ENCODE results near the gene HM13. TPM values are rescaled to one million over a fixed set of nuclear protein-coding genes. Genes with fewer than 3 reads are reported as not detected.

Gene HM13
- total and polyA plus RNA-seq, 2 of the 4 experiments (the other 2 are of a cell fraction), result 53.2 to 203 TPM

DNA sequence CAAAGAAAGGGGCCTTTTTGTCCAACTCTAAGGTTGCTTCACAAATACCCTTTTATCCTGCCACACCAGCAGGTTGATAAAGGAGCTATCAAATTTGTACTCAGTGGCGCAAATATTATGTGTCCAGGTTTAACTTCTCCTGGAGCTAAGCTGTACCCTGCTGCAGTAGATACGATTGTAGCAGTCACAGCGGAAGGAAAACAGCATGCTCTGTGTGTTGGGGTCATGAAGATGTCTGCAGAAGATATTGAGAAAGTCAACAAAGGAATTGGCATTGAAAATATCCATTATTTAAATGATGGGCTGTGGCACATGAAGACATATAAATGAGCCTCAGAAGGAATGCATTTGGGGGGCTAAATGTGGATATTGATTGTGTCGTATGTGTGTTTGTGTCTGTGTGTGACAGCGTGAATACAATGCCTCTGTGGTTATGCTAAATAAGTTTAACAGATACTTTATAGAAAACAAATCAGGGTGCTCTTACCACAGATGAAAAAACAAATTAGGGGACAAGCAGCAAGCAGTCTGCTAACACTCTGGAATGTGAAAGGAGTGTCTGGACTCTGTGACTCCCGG is 33.6 kb downstream of the HM13 start:
- Histone ChIP-seq H2BK15ac (ENCODE audit: low read depth, low read length) (no peak overlapping the region), H3K4me2 (ENCODE audit: low read depth, low read length) (peak overlapping the region; percentile 94)
- ATAC-seq (ENCODE audit: low read depth), result no peak
- TF ChIP-seq, protein P1, sequence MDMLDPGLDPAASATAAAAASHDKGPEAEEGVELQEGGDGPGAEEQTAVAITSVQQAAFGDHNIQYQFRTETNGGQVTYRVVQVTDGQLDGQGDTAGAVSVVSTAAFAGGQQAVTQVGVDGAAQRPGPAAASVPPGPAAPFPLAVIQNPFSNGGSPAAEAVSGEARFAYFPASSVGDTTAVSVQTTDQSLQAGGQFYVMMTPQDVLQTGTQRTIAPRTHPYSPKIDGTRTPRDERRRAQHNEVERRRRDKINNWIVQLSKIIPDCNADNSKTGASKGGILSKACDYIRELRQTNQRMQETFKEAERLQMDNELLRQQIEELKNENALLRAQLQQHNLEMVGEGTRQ (IDR thresholded peaks at IDR 0.05; ENCODE audit: low read depth, low read length), result no peak
- TF ChIP-seq FOS (IDR thresholded peaks at IDR 0.05; ENCODE audit: low read depth, low read length) (no peak), POLR2A (IDR thresholded peaks at IDR 0.05; ENCODE audit: low read depth, low read length) (no peak), ELK1 (IDR thresholded peaks at IDR 0.05; ENCODE audit: borderline replicate concordance, low read depth, low read length) (no peak), MXI1 (IDR thresholded peaks at IDR 0.05; ENCODE audit: borderline replicate concordance, low read depth, low read length) (no peak), CHD1 (IDR thresholded peaks at IDR 0.05; ENCODE audit: low read depth, low read length) (no peak), MAFK (IDR thresholded peaks at IDR 0.05; ENCODE audit: low read depth, low read length) (no peak), RAD21 (IDR thresholded peaks at IDR 0.05; ENCODE audit: low read length) (no peak), BHLHE40 (IDR thresholded peaks at IDR 0.05; ENCODE audit: low read depth, low read length) (no peak), RFX5 (IDR thresholded peaks at IDR 0.05; ENCODE audit: low read depth, low read length) (no peak), CEBPB (IDR thresholded peaks at IDR 0.05; ENCODE audit: low read depth, low read length) (no peak), SMC3 (IDR thresholded peaks at IDR 0.05; ENCODE audit: low read depth, low read length) (no peak), MAZ (IDR thresholded peaks at IDR 0.05; ENCODE audit: borderline replicate concordance, low read depth, low read length) (no peak), NFE2L2 (IDR thresholded peaks at IDR 0.05; ENCODE audit: low read depth, low read length) (no peak)
- TF ChIP-seq, protein P2, sequence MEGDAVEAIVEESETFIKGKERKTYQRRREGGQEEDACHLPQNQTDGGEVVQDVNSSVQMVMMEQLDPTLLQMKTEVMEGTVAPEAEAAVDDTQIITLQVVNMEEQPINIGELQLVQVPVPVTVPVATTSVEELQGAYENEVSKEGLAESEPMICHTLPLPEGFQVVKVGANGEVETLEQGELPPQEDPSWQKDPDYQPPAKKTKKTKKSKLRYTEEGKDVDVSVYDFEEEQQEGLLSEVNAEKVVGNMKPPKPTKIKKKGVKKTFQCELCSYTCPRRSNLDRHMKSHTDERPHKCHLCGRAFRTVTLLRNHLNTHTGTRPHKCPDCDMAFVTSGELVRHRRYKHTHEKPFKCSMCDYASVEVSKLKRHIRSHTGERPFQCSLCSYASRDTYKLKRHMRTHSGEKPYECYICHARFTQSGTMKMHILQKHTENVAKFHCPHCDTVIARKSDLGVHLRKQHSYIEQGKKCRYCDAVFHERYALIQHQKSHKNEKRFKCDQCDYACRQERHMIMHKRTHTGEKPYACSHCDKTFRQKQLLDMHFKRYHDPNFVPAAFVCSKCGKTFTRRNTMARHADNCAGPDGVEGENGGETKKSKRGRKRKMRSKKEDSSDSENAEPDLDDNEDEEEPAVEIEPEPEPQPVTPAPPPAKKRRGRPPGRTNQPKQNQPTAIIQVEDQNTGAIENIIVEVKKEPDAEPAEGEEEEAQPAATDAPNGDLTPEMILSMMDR (conservative IDR thresholded peaks at IDR 0.05; ENCODE audit: low read depth, low read length), result no peak

More for the DNA sequence above, 33.6 kb downstream of the HM13 start:
- dilution Hi-C loops (cut with HindIII; ENCODE audit: low sequenced_read_pairs, unreplicated experiment), result no loop called here
- Histone ChIP-seq H4K91ac (ENCODE audit: insufficient read depth, low read depth, low read length) (peak overlapping the region; percentile 82), H3K14ac (replicated peaks; ENCODE audit: low read depth, low read length) (peak overlapping the region; percentile 93), H3K9me3 (ENCODE audit: control insufficient read depth, insufficient read depth, low read length) (no peaks in the 10 kb centered on the region), H3K27me3 (ENCODE audit: control insufficient read depth, insufficient read depth, low read length) (no peaks in the 10 kb centered on the region), H2BK120ac (ENCODE audit: low read depth, low read length) (peak overlapping the region; percentile 50; the same call in 1 of the 2 replicates), H2AFZ (replicated peaks; ENCODE audit: low read length, poor library complexity) (no peak overlapping the region), H2BK5ac (ENCODE audit: low read depth, low read length, poor library complexity, severe bottlenecking) (peak overlapping the region; percentile 84), H4K5ac (ENCODE audit: low read depth, low read length) (peak overlapping the region; percentile 90; the same call in 1 of the 2 replicates), H3K23ac (ENCODE audit: low read depth, low read length) (peak overlapping the region; percentile 69; the same call in 1 of the 2 replicates), H4K8ac (ENCODE audit: low read depth in 2 of 2, low read length in 2 of 2) (peak overlapping the region; percentile 62 to 96), H3K4ac (ENCODE audit: low read depth, low read length) (peak overlapping the region; percentile 92), H3K27ac (ENCODE audit: insufficient read depth, low read length) (peak overlapping the region; percentile 84), H3K56ac (ENCODE audit: extremely low read depth, insufficient read depth, low read length) (peak overlapping the region; percentile 90), H3K9me1 (ENCODE audit: insufficient read depth, low read length) (peaks cover 18% of the 10 kb centered on the region), H3K18ac (ENCODE audit: low read depth, low read length) (no peak overlapping the region), H3K4me3 (ENCODE audit: insufficient read depth, low read depth, low read length) (peak overlapping the region; percentile 71), H4K20me1 (ENCODE audit: insufficient read depth, low read length) (0 out of 2 replicates have a peak, but pooled peaks cover 7% of the 10 kb centered on the region), H3K4me1 (ENCODE audit: control insufficient read depth, insufficient read depth, low read length) (peaks cover 8% of the 10 kb centered on the region), H2BK20ac (ENCODE audit: low read depth, low read length) (no peak overlapping the region), H3K9ac (ENCODE audit: low read depth, low read length) (peak overlapping the region; percentile 91), H3K36me3 (ENCODE audit: control insufficient read depth, insufficient read depth, low read length) (peaks cover 48% of the 10 kb centered on the region), H2AK5ac (ENCODE audit: low read depth, low read length) (peak overlapping the region; percentile 93), H3K79me1 (ENCODE audit: low read depth in 1 of 2, low read length in 2 of 2) (peaks cover 33 to 66% of the 10 kb centered on the region in 2 experiments), H2AK9ac (replicated peaks; ENCODE audit: low read depth, low read length, poor library complexity) (peak overlapping the region; percentile 63)
- no TSS peak for BruUV-seq (replicated peaks)
- intact Hi-C loops (cut with micrococcal nuclease), result no loop called here
- ChIA-PET CTCF (interaction anchor here (1.3 to 1.7 kb wide), 3 partner anchors 10 to 33 kb away, joined by 3 to 8 read pairs (median 5); partner anchors contain the start of gene HM13), POLR2A (ENCODE audit: unreplicated experiment) (interaction anchor here (0.6 kb wide), 1 partner anchor 140 kb away, joined by 3 read pairs; no protein-coding TSS in a partner anchor)
- 50% methylated on average over 3 of the region's 6 CpGs; no CpG with 5 or more reads in 1 of the 2 experiments for WGBS, 2 experiments (ENCODE audit: extremely low coverage in 2 of 2, insufficient read length in 1 of 2)
- in situ Hi-C loops (cut with MboI; ENCODE audit: low sequenced_read_pairs), result no loop called here
- no peak for DNase-seq

All from IMR-90 (cell line).